Measurements from ENCODE around the gene BRINP1.

GRCh38 chr9:119240546-119240945, 128.7 kb downstream of the BRINP1 start:
- TF ChIP-seq CTCF (IDR thresholded peaks at IDR 0.05) (no peak), POLR2A (IDR thresholded peaks at IDR 0.05) (no peak), POLR2AphosphoS5 (IDR thresholded peaks at IDR 0.05) (no peak), EP300 (IDR thresholded peaks at IDR 0.05) (no peak)

Data from stomach (tissue), 4 donors.